Measurements from ENCODE around the gene PGRMC2.

DNA sequence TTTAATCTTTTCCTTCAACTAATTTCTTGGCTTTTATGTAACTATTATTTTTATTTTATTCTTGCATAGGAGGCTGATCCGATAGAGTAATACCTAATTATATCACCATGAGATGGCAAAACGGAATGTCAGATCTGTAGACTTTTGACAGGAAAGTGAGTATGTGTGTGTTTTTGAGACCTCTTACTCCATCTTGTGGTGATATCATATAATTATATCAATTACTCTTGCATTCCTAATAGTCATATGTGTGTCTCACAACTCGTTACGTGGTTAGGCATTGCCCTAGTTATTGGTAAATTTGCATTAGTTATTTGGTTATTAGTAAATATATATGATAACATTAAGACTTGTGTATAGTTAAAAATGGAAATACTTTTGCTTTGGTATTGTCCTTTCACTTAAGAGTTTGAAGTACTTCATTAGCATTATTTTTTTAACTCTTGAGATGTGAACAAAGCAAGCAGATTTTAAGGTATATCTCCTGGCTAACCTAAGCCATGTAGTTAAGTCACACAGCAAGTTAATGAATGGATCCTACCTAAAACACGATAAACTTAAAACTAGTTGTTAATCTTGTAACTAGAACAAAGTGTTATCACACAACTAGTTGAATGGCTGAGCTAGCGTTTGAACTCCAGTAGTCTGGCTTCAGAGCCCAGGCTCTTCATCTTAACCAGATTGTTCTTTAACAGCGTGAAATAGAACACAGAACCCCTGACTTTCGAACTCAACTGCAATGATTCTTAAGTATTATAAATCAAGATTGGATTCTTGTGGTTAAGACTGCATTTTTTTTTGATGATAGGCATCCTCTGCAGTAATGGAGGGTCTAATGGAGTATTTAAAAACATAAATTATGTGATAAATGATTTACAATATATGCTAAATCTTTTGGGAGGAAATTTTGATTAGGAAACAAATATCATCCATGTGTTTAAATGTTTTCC, 67.1 kb downstream of the PGRMC2 start:
- TF ChIP-seq CTCF (conservative IDR thresholded peaks at IDR 0.05; ENCODE audit: low read depth, low read length) = peak; percentile 38
- TF ChIP-seq BHLHE40 (IDR thresholded peaks at IDR 0.05; ENCODE audit: low read depth, low read length) = no peak
- no peak for TF ChIP-seq CEBPB (IDR thresholded peaks at IDR 0.05; ENCODE audit: low read depth, low read length)
- no peak for TF ChIP-seq POLR2A (IDR thresholded peaks at IDR 0.05; ENCODE audit: low read depth, low read length)
- peak; percentile 36; the same call in 1 of the 2 replicates for TF ChIP-seq SMC3 (IDR thresholded peaks at IDR 0.05; ENCODE audit: low read depth, low read length)
- no peak for TF ChIP-seq FOS (IDR thresholded peaks at IDR 0.05; ENCODE audit: low read depth, low read length)
- no peak for TF ChIP-seq MXI1 (IDR thresholded peaks at IDR 0.05; ENCODE audit: borderline replicate concordance, low read depth, low read length)
- TF ChIP-seq RAD21 (IDR thresholded peaks at IDR 0.05; ENCODE audit: low read length) = peak; percentile 41
- TF ChIP-seq, protein P1, sequence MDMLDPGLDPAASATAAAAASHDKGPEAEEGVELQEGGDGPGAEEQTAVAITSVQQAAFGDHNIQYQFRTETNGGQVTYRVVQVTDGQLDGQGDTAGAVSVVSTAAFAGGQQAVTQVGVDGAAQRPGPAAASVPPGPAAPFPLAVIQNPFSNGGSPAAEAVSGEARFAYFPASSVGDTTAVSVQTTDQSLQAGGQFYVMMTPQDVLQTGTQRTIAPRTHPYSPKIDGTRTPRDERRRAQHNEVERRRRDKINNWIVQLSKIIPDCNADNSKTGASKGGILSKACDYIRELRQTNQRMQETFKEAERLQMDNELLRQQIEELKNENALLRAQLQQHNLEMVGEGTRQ (IDR thresholded peaks at IDR 0.05; ENCODE audit: low read depth, low read length) = no peak
- TF ChIP-seq NFE2L2 (IDR thresholded peaks at IDR 0.05; ENCODE audit: low read depth, low read length) = 0 out of 2 replicates have a peak, but pooled peaks have one; percentile 48
- no peak for TF ChIP-seq RFX5 (IDR thresholded peaks at IDR 0.05; ENCODE audit: low read depth, low read length)
- TF ChIP-seq MAFK (IDR thresholded peaks at IDR 0.05; ENCODE audit: low read depth, low read length) = no peak
- TF ChIP-seq CHD1 (IDR thresholded peaks at IDR 0.05; ENCODE audit: low read depth, low read length) = no peak
- TF ChIP-seq RCOR1 (IDR thresholded peaks at IDR 0.05; ENCODE audit: insufficient replicate concordance, low read length) = no peak

All from IMR-90 (cell line).